DOHH2 (cell line): ENCODE data around the gene NSMF.

Experiments
- EZH2phosphoT487 ChIP-seq: fragments of 200-600 bp; sonication (generic); IDR thresholded peaks from 2 replicates; pipeline ENCODE4 v1.6.1; 2017; ENCODE audit warnings: borderline replicate concordance, mild to moderate bottlenecking, antibody characterized with exemption, low read length, moderate library complexity, mixed read lengths
- TF ChIP-seq, protein P1 (sequence below): fragments of 200-600 bp; sonication (generic); IDR thresholded peaks from one replicate; pipeline ENCODE4 v1.5.1; 2014; ENCODE audit warnings: antibody characterized with exemption, mild to moderate bottlenecking, low read depth, low read length; ENCODE audit not compliant: poor library complexity, severe bottlenecking

DNA sequence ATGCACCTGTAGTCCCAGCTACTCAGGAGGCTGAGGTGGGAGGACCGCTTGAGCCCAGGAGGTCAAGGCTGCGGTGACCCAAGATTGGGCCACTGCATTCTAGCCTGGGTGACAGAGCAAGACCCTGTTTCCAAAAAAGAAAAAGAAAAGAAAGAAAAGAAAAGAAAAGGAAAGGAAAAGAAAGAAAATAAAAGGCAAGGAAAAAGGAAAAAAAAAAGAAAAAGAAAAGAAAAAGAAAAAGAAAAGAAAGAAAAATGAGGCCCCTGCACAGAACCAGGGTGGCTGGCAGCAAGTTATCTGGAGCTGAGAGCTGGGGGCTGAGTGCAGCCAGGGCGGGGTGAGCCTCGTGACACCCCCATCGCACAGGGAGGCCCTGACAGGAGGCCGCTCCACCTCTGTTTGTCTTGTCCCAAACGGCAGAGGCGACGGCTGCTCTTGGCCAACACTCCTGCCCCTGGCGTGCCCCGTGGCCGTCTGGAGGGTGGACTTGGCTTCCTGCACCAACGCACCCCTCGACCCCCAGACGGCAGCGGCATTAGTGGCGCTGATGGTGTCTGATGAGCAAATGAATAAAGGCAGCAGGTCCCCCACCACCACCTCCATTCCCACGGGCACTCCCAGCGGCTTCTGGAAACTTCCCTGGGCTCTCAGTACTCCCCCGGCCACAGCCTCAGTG is 52.9 kb downstream of the NSMF start:
- TF ChIP-seq, protein P1, sequence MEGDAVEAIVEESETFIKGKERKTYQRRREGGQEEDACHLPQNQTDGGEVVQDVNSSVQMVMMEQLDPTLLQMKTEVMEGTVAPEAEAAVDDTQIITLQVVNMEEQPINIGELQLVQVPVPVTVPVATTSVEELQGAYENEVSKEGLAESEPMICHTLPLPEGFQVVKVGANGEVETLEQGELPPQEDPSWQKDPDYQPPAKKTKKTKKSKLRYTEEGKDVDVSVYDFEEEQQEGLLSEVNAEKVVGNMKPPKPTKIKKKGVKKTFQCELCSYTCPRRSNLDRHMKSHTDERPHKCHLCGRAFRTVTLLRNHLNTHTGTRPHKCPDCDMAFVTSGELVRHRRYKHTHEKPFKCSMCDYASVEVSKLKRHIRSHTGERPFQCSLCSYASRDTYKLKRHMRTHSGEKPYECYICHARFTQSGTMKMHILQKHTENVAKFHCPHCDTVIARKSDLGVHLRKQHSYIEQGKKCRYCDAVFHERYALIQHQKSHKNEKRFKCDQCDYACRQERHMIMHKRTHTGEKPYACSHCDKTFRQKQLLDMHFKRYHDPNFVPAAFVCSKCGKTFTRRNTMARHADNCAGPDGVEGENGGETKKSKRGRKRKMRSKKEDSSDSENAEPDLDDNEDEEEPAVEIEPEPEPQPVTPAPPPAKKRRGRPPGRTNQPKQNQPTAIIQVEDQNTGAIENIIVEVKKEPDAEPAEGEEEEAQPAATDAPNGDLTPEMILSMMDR: no peak
- TF ChIP-seq EZH2phosphoT487: no peak
